GM23338 (cell line): ENCODE data around the gene RNF8. TPM values are rescaled to one million over a fixed set of nuclear protein-coding genes. Genes with fewer than 3 reads are reported as not detected.

ENCODE experiments used
- ATAC-seq: fragments of 200-7000 bp; cut with Tn5 transposase; 3 replicates; pipeline ENCODE4 v1.9.1; 2020
- DNase-seq: peaks from one replicate; pipeline ENCODE4 v3.0.0-alpha.2; 2015; ENCODE audit warnings: low spot score
- H2AFZ ChIP-seq: fragments of 200-600 bp; sonication (generic); 2 replicates; pipeline ENCODE4 v1.8.0; 2016; ENCODE audit warnings: antibody characterized with exemption, mild to moderate bottlenecking, moderate library complexity
- H3F3A ChIP-seq: fragments of 200-600 bp; sonication (generic); replicated peaks from 2 replicates; pipeline ENCODE4 v1.8.0; 2017; ENCODE audit warnings: antibody characterized with exemption, mixed run types, low read depth
- H3K27ac ChIP-seq: fragments of 200-600 bp; sonication (generic); 2 replicates; pipeline ENCODE4 v1.6.1; 2016; ENCODE audit warnings: low read depth
- H3K27me3 ChIP-seq: fragments of 200-600 bp; sonication (generic); 2 replicates; pipeline ENCODE4 v1.8.0; 2016; ENCODE audit warnings: mild to moderate bottlenecking, mixed run types, moderate library complexity; ENCODE audit not compliant: insufficient read depth
- H3K36me3 ChIP-seq: fragments of 200-600 bp; sonication (generic); 2 replicates; pipeline ENCODE4 v1.8.0; 2016; ENCODE audit warnings: mild to moderate bottlenecking; ENCODE audit not compliant: insufficient read depth
- H3K4me1 ChIP-seq: fragments of 200-600 bp; sonication (generic); 2 replicates; pipeline ENCODE4 v1.8.0; 2016; ENCODE audit warnings: mild to moderate bottlenecking, moderate library complexity; ENCODE audit not compliant: insufficient read depth
- H3K4me2 ChIP-seq: fragments of 200-600 bp; sonication (generic); 2 replicates; pipeline ENCODE4 v1.7.1; 2017; ENCODE audit warnings: mixed run types
- H3K4me3 ChIP-seq: fragments of 200-600 bp; sonication (generic); 2 replicates; pipeline ENCODE4 v1.6.1; 2016; ENCODE audit warnings: mixed run types
- H3K79me2 ChIP-seq: fragments of 200-600 bp; sonication (generic); replicated peaks from 2 replicates; pipeline ENCODE4 v1.8.0; 2017; ENCODE audit warnings: mild to moderate bottlenecking; ENCODE audit not compliant: insufficient read depth
- H3K9me2 ChIP-seq: fragments of 200-600 bp; sonication (generic); 2 replicates; pipeline ENCODE4 v1.8.0; 2017; ENCODE audit not compliant: insufficient read depth
- H4K20me1 ChIP-seq: fragments of 200-600 bp; sonication (generic); replicated peaks from 2 replicates; pipeline ENCODE4 v1.8.0; 2017; ENCODE audit warnings: mild to moderate bottlenecking; ENCODE audit not compliant: insufficient read depth
- H3K27ac Mint-ChIP-seq: 2 replicates; pipeline ENCODE4 v1.8.0; 2020; ENCODE audit warnings: inconsistent platforms, mild to moderate bottlenecking, moderate library complexity, mixed read lengths
- H3K27me3 Mint-ChIP-seq: 3 replicates; pipeline ENCODE4 v1.8.0; 2022; ENCODE audit warnings: low read depth, mild to moderate bottlenecking, moderate library complexity, mixed read lengths, inconsistent platforms; ENCODE audit not compliant: insufficient read depth, poor library complexity
- H3K36me3 Mint-ChIP-seq: 3 replicates; pipeline ENCODE4 v1.8.0; 2021; ENCODE audit warnings: low read depth, mild to moderate bottlenecking, inconsistent platforms, moderate library complexity, mixed read lengths
- H3K4me1 Mint-ChIP-seq: 3 replicates; pipeline ENCODE4 v1.8.0; 2020; ENCODE audit warnings: mild to moderate bottlenecking, inconsistent platforms, mixed read lengths
- H3K4me3 Mint-ChIP-seq: 3 replicates; pipeline ENCODE4 v1.8.0; 2021; ENCODE audit warnings: moderate library complexity, mild to moderate bottlenecking, inconsistent platforms, mixed read lengths
- H3K9me3 Mint-ChIP-seq: 3 replicates; pipeline ENCODE4 v1.8.0; 2020; ENCODE audit warnings: moderate library complexity, mild to moderate bottlenecking, inconsistent platforms, mixed read lengths
- CREB1 ChIP-seq: fragments of 250-450 bp; sonication (Bioruptor Pico); IDR thresholded peaks from 2 replicates; pipeline ENCODE4 v1.5.0; 2020; ENCODE audit warnings: low read depth, mild to moderate bottlenecking, moderate library complexity
- CTCF ChIP-seq, 2 experiments: fragments of 200-600 bp in 1 of 2; sonication (generic) in 1 of 2; conservative IDR thresholded peaks; 2 replicates each; pipeline versions ENCODE4 v1.5.1 to v1.6.1; 2016 to 2017; ENCODE audit warnings: antibody characterized with exemption in 2 of 2, low read depth in 2 of 2, mild to moderate bottlenecking in 2 of 2, moderate library complexity in 1 of 2
- EZH2phosphoT487 ChIP-seq: fragments of 200-600 bp; sonication (generic); IDR thresholded peaks from one replicate; pipeline ENCODE4 v1.8.1; 2018; ENCODE audit warnings: antibody characterized with exemption; ENCODE audit not compliant: unreplicated experiment
- ZNF462 ChIP-seq: fragments of 250-450 bp; sonication (Bioruptor Pico); IDR thresholded peaks from 2 replicates; pipeline ENCODE4 v1.5.0; 2020; ENCODE audit warnings: mild to moderate bottlenecking, moderate library complexity
- polyA plus RNA-seq: library from polyadenylated mRNA; unstranded; fragments of >200 nt; fragmentation: Nextera tagmentation; extraction: Ambion mirVana; gene quantifications from 2 replicates; pipeline ENCODE4 v1.2.1, GENCODE V29; 2016
- total RNA-seq: library from RNA; depleted of rRNA; stranded (reverse); fragments of >200 nt; shearing (Covaris generic); gene quantifications from 2 replicates; pipeline ENCODE4 v1.2.3, GENCODE V29; 2014

RNF8 gene
- total and polyA plus RNA-seq, 2 experiments from 2014 or later = 41.6 to 55.2 TPM

- TF ChIP-seq ZNF462 (CRISPR knock-in tag) (no peak), EZH2phosphoT487 (no peak)
Observed at GRCh38 chr6:37435373-37435772, 81.6 kb downstream of the RNF8 start (continued).

GRCh38 chr6:37435816-37436215 is 82.0 kb downstream of the RNF8 start:
- Mint-ChIP-seq H3K4me1 (peaks cover 19% of the 10 kb centered on the region), H3K4me3 (no peak overlapping the region), H3K36me3 (peaks cover 14% of the 10 kb centered on the region; the same call in 2 of the 3 replicates), H3K27me3 (peaks cover 9% of the 10 kb centered on the region), H3K9me3 (no peaks in the 10 kb centered on the region; the same call in 2 of the 3 replicates), H3K27ac (no peak overlapping the region)
- Histone ChIP-seq H3F3A (no peaks in the 10 kb centered on the region; the same call in 1 of the 2 replicates), H3K36me3 (no peaks in the 10 kb centered on the region), H4K20me1 (peaks cover under 1% of the 10 kb centered on the region), H3K9me2 (no peaks in the 10 kb centered on the region), H3K27ac (0 out of 2 replicates have a peak overlapping the region, but pooled peaks have one; percentile 39), H3K4me3 (no peak overlapping the region), H3K4me1 (peaks cover 11% of the 10 kb centered on the region), H3K27me3 (no peaks in the 10 kb centered on the region), H2AFZ (no peak overlapping the region), H3K79me2 (peaks cover 33% of the 10 kb centered on the region), H3K4me2 (no peak overlapping the region)
- TF ChIP-seq CTCF (conservative IDR thresholded peaks at IDR 0.05; ENCODE audit: low read depth in 2 of 2) (0 out of 4 replicates have a peak, but pooled peaks of 1 of the 2 experiments have one; percentile 0), CREB1 (no peak)
- DNase-seq (no peak), ATAC-seq (no peak)
